Glomerular endothelial cell (primary cell): ENCODE data around the gene COL5A2. TPM values are rescaled to one million over a fixed set of nuclear protein-coding genes. Genes with fewer than 3 reads are reported as not detected.

Source experiments
- DNase-seq: peaks from one replicate; pipeline ENCODE4 v3.0.0-alpha.2; 2011; ENCODE audit warnings: low read depth, low spot score; ENCODE audit errors: extremely low read depth
- total RNA-seq: library from RNA; depleted of rRNA; stranded (reverse); fragments of >200 nt; gene quantifications from 2 replicates; pipeline ENCODE4 v1.2.3, GENCODE V29; 2015

COL5A2 gene
- total RNA-seq, 1 donor from 2014 or later: 229 TPM

GRCh38 chr2:189181706-189182105 lies 2.1 kb upstream of the COL5A2 start:
- DNase-seq: no peak

DNA sequence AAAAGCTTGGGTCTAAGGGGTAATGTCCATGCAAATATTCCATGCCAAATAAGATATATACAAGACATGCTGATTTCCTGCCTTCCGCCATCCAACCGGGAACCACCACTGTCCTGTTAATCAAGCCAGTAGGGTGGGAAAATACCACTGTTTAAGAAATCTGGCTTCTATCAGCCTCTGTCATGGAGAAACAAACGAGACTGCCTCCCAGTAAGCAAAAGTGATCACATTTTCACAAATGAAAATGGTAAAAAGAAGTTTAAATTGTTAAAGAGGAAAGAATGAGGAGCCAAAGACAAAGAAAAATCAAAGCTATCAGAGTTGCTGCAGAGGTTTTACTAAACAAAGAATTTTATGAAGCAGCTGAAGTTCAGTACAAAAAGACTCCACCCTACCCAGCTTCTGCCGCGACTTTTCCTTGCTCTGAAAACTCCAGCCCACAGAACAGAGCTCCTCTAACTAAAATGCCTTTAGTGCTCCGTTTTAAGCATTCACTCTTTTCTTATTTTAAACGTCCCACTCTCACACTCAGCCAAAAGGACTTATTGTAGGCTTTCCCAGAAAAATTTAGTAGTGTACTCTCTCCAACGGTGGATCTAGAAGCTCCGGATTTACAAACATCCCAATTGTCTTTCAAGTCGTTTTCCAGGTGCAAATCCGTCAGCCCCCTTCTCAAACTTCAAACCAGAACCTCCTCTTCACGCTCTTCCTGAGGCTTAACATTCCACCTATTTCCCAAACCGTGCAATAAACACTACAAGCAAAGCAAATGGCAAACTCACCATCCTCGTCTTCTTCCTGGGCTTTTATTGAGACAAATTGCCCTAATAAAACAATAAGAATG lies 613 bp downstream of the COL5A2 start:
- DNase-seq: peak; percentile 18

GRCh38 chr2:189178054-189178453 lies 1.5 kb downstream of the COL5A2 start:
- DNase-seq: no peak

DNA sequence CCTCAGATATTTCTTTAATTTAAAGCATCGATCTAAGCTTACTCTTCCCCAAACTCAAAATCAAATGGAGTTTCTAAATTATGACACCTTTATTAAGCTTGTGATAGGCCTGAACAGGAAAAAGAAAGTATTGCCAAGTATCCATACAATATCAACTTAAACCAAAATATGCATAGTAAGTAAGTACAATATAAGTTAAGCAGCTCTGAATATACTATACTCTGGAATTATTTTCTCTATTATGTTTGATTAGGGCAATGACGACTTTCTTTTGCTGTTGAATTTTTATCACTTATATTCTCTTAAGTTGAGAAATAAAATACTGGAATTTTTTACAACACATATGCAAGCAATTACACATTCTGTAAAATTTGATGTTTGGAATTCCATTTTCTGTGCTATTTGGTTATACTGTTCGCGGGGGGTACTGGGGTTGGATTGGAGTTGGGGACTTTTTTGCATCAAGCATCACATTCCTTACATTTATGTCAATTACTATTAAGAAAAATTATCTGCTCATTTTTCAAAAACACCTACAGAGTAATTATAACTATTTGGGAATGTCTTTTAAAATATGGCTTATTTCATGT lies 2.2 kb downstream of the COL5A2 start:
- no peak for DNase-seq

DNA sequence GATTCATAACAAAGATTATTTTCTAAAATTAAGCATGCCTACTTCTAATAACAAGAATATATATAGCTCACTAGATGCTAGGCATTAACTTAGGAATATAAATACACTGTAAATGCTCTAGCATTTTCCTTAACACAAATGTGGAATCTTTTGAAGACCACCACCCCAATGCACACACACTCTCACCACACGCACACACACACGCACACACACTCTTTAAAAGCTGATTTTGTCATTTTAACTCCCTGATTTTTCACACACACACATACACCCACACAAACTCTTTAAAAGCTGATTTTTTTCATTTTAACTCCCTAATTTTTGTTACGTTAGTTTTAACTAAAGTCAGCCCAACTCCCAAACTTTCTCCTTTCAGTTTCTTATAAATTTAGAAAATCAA lies 3.0 kb downstream of the COL5A2 start:
- DNase-seq: no peak

GRCh38 chr2:189175869-189176433 lies 3.6 kb downstream of the COL5A2 start:
- no peak for DNase-seq

DNA sequence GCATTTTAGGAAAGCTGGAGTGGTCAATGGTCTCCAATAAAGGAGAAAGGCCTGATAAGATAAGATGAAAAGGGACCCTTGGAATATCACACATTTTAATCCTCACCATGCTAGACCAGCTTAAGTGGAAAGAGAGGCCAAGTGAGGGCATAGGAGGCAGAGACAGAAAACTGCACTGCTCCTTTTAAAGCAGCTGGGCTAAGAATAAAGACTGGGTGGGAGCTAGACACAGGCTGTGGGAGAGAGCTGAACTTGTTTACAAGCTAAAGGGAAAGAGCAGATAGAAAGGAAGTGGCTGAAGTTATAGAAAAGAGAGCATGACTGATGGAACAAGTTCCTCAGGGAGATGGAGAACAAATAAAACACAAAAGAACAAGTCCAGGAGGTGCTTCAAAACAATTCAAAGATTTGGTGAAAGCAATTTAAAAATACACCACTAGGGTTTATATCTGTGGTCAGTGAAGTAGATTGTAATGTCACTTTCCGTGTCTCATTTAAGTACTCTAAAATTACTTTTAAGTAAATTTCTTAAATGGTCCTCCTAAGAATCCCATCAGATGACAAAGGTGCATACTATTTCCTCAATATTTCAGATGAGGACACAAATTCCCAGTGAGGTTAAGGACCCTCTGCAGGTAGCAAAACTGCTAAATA lies 7.5 kb downstream of the COL5A2 start:
- DNase-seq: no peak

GRCh38 chr2:189168856-189169499 lies 10.6 kb downstream of the COL5A2 start:
- DNase-seq: no peak

DNA sequence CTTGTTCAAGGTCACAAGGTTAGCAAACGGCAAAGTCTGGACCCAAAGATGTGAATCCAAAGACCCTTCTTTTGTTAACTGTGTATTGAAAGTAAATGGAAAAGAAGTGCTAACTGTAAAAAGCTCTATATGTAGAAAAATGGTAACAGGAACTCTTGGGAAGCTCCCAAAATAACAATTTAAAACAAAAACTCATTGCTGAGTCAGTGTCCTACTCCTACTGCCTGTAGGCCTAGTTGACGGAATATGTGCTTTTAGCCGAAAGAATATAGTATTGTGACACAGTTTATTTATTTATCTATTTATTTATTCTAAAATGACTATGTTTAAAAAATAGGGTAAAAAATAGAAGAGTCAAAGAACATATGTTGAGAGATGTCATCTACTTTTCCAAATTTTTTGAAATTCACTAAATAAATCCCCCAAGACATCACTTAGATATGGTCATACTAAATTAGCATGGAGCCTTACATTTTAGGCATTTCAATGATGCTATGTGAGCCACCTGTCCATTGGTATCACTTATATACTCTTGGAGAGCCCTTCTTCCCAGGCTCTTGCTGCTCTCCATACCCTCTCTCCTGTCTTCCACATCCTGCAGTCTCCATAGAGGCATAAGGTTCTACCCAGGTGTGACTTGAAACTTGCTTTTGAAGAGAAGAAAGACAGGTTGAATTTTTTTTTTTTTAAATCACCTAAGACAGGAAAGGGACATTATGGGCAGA lies 13.7 kb downstream of the COL5A2 start:
- no peak for DNase-seq

DNA sequence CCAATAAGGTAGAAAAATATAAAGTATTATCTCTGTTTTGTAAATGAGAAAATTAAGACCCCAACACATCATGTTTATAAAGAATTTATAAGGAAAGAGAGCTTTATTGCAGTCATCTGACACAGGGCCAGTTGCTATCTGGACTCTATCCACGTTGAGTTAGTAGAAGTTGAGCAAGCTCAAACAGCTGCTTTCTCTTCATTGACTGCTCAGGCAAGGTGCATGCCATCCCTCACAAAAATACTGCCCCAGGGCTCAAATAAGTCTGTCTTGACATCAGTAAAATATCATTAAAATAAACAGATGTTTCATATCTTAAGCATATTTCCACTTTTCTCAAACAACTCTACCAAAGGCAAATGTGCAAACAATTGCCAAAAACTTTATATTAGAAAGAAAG lies 14.8 kb downstream of the COL5A2 start:
- DNase-seq: no peak

- no peak for DNase-seq
Measured at GRCh38 chr2:189163889-189164288, 15.7 kb downstream of the COL5A2 start.

DNA sequence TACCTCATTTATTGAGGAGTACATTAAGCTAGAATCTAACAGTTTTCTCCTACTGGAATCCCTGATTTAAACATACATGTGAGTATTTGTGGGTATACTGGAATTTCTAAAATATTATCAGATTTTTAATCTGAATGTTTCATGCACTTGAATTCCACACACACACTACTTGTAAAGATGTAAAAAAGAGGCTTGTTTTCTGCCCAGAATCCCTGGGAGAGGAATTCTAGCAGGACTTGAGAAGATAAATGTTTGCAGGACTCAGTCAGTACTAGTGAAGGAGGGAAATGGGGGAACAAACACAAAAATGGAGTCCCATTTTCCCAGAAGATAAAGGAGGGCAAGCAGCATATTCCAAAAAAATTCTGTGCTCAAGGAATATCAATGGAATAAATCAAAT lies 17.0 kb downstream of the COL5A2 start:
- no peak for DNase-seq

DNA sequence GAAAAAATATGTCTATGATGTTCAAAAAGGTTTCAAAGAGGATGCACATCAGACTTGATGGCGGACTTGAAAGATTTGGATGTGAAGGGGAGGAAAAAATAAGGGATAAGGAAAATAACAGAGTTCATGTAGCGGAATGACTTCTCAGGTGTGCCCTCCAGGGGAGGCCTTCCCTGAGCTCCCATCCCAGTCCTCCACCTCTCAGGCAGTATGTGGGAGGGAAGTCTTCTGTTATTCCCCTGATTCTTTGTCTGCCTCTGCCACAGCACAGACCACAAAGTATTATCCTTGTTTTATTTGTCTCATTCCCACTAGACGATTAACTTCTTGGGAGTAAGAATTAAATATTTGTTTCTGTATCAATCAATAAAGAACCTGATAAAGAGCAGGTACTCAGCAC lies 17.7 kb downstream of the COL5A2 start:
- DNase-seq: no peak

GRCh38 chr2:189159717-189160116 lies 19.8 kb downstream of the COL5A2 start:
- DNase-seq: no peak

DNA sequence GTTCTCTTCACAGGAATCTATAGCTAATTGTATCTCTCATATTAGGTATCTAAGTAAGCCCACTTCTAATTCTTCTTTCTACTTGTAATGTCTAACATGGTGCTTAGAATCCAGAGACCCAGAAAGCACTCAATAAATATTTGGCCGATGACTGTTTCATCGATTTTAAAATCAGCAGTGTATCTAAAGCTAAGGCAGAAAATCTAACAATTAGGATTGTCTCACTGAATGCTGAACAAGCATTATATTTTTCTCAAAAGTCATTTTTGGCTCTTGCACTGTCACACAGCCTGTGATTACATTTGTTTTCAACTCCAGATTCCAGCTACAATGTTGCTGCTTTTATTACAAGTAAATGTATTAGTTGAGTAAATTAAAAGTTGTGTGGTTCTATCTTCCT lies 20.3 kb downstream of the COL5A2 start:
- no peak for DNase-seq

DNA sequence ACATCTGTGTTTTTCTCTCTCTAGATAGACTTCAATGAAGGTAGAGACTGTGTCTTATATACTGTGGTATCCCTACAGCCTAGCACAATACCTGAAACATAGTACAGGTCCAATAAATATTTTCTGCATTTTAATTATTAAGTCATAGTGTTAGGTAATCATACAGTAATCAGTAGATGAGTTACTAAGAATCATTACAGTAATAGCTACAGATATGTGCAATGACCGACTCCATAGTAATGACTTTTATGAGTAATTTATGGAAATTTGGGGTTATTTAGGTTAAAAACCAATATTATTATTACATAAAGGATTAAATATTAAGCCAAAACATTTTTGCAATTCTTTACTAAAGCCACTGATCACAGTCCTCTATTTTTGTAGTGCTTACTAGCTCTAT lies 21.6 kb downstream of the COL5A2 start:
- DNase-seq: no peak

DNA sequence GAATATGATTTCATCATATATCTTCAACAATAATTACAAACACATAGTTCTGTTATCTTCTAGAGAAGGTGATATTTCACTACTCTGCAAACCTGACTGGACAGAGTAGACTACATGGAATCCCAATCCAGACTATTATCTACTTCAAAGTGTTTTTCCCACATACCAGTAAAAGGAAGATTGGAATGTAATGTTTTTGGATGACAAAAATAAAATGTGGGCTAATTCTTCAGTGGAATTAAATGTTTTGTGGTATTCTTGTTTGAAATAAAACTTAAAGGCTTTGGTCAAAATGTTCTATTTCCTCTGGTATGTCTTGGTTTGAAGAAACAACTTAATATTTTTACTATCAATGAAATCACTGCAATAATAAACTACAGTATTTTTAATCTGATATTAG lies 22.1 kb downstream of the COL5A2 start:
- no peak for DNase-seq

DNA sequence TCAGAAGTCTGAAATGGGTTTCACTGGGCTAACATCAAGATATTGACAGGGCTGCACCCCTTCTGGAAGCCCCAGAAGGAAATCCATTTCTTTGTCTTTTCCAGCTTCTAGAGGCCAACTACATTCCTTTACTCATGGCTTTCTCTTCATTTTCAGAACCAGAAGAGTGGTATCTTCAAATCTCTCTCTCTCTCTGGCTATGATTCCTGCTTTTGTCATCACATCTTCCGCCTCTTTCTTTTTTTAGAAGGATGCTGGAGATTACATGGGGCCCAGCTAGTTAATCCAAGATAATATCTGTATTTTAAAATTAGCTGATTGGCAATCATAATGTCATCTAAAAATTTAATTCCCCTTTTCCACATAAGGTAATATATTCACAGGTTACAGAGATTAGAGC lies 23.8 kb downstream of the COL5A2 start:
- no peak for DNase-seq

- DNase-seq: no peak
Measured at GRCh38 chr2:189153619-189154018, 25.9 kb downstream of the COL5A2 start.

DNA sequence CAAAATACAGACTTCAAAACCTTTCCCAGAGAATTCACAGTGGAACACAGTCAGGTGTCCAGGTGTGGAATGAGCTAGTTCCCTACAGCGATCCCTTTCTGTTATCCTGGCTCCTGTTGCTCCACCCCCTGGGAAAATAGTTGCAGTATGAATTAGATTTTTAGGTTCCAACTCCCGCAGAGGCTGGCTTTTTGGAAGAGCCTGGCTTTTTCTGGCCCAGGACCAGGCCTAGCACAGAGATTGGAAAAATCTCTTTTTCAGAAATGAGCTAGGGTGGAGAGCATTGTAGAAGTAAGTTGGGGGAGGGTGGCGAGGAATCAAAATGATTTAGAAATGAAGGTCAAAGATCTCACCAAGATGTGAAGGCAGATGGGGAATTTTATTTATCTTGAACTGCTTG lies 27.1 kb downstream of the COL5A2 start:
- no peak for DNase-seq

- no peak for DNase-seq
Measured at GRCh38 chr2:189151906-189152305, 27.7 kb downstream of the COL5A2 start.
